PFSK-1 (cell line): Measurements from ENCODE around the gene KCNH1.

Experiments
- FOXP2 ChIP-seq: optimal IDR thresholded peaks from 2 replicates; pipeline ENCODE3; 2011; ENCODE audit warnings: borderline replicate concordance, control low read depth, inconsistent platforms; ENCODE audit not compliant: insufficient read depth; ENCODE audit errors: extremely low read length, extremely low read depth
- POLR2AphosphoS5 ChIP-seq: IDR thresholded peaks from 2 replicates; pipeline ENCODE4 v1.6.1; 2012; ENCODE audit warnings: low read depth, mild to moderate bottlenecking, control low read depth, low read length, moderate library complexity
- REST ChIP-seq, 2 experiments: IDR thresholded peaks; 2 replicates each; pipeline versions ENCODE4 v1.6.1 to v1.8.0; 2011 to 2012; ENCODE audit warnings: low read depth in 2 of 2, low read length in 2 of 2, control low read depth in 1 of 2, inconsistent platforms in 1 of 2, mild to moderate bottlenecking in 1 of 2, moderate library complexity in 1 of 2; ENCODE audit not compliant: insufficient read depth in 1 of 2
- SIN3A ChIP-seq: IDR thresholded peaks from 2 replicates; pipeline ENCODE4 v1.6.1; 2012; ENCODE audit warnings: mild to moderate bottlenecking, low read length, moderate library complexity, borderline replicate concordance; ENCODE audit not compliant: insufficient read depth
- TAF1 ChIP-seq: IDR thresholded peaks from 2 replicates; pipeline ENCODE4 v1.6.1; 2012; ENCODE audit warnings: low read length, control low read depth, borderline replicate concordance; ENCODE audit not compliant: insufficient read depth

Gene KCNH1

GRCh38 chr1:210688512-210689234 lies 445.3 kb downstream of the KCNH1 start:
- TF ChIP-seq REST (IDR thresholded peaks at IDR 0.05; ENCODE audit: insufficient read depth in 1 of 2, low read depth in 2 of 2, low read length in 2 of 2): no peak

- TF ChIP-seq TAF1 (no peak), POLR2AphosphoS5 (no peak), FOXP2 (no peak), REST (IDR thresholded peaks at IDR 0.05; ENCODE audit: insufficient read depth in 1 of 2, low read depth in 2 of 2, low read length in 2 of 2) (no peak), SIN3A (no peak)
Observed at GRCh38 chr1:210687582-210688279, 446.2 kb downstream of the KCNH1 start.

DNA sequence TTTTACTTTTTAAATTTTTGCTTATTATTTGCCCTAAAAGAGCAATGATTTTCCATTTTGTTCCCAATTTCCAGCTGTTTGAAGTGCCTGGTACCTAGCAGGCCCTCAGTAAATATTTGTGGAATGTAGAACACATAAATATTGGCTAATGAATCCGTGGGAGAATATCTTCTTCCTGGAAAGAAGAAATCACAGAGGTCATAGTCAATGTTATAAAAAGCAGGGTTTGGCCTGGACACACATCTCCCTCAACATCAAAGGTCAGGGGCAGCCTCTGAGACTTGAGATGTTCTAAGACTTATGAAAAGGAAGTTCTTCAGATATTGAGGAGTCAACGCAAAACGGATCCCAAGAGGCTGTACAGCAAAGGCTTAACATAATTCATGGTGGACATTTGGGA lies 447.1 kb downstream of the KCNH1 start:
- TF ChIP-seq REST (IDR thresholded peaks at IDR 0.05; ENCODE audit: insufficient read depth in 1 of 2, low read depth in 2 of 2, low read length in 2 of 2): no peak
- TF ChIP-seq FOXP2: no peak
- no peak for TF ChIP-seq TAF1
- no peak for TF ChIP-seq POLR2AphosphoS5
- TF ChIP-seq SIN3A: no peak

GRCh38 chr1:210685295-210685650 lies 448.7 kb downstream of the KCNH1 start:
- TF ChIP-seq TAF1 (no peak), FOXP2 (no peak), SIN3A (no peak), POLR2AphosphoS5 (no peak), REST (IDR thresholded peaks at IDR 0.05; ENCODE audit: insufficient read depth in 1 of 2, low read depth in 2 of 2, low read length in 2 of 2) (no peak)
